LHCN-M2 (cell line): ENCODE results near the gene CENPX. TPM values are rescaled to one million over a fixed set of nuclear protein-coding genes. Genes with fewer than 3 reads are reported as not detected.

Experiments used
- DNase-seq: peaks from one replicate; pipeline ENCODE4 v3.0.0-alpha.2; 2012; ENCODE audit warnings: low read depth
- total RNA-seq: library from RNA; depleted of rRNA; stranded (reverse); fragments of >200 nt; gene quantifications from 2 replicates; pipeline ENCODE4 v1.2.3, GENCODE V29; 2014

The CENPX gene
- total RNA-seq, 1 experiment from 2014 or later, result 155 TPM

DNA sequence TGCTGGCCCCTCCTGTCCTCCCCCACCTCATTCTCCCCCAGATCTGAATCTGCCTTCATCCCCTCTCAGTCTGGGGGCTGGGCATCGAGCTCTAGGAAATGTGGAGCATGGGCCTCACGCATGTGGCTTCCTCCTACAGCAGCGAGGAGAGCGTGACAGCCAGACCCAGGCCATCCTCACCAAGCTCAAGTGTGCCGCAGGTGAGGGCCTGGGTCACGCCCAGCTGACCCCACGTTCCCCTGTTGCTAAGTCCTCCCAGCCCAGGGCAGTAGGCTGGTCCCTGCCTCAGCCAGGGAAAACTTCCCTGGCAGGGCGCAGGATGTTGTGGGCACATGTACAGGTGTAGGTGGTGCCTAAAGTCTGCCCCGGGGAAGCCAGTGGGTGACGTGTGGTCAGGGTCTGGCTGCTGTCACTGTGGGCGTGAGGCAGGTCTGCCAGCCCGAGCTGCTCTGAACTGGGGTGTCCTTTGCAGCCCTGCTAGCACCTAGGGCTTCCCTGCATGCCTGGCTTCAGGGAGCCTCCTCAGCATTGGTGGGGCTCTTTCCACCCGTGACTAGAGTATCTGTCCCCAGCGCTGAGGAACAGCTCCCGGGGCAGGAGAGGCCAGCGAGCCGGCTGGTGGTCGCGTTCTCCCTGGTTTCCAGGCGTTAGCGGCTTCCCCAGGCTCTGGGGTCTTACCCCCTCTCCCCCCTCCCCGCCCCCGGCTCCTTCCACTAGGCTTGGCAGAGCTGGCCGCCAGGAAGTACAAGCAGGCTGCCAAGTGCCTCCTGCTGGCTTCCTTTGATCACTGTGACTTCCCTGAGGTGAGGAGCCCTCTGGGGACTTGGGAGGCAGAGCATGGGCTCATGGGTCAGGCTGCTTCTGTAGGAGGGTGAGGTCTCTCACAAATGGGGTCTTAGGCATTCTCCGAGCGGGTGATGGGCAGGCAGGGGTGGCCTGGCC is 32.6 kb upstream of the CENPX start:
- DNase-seq, result no peak

DNA sequence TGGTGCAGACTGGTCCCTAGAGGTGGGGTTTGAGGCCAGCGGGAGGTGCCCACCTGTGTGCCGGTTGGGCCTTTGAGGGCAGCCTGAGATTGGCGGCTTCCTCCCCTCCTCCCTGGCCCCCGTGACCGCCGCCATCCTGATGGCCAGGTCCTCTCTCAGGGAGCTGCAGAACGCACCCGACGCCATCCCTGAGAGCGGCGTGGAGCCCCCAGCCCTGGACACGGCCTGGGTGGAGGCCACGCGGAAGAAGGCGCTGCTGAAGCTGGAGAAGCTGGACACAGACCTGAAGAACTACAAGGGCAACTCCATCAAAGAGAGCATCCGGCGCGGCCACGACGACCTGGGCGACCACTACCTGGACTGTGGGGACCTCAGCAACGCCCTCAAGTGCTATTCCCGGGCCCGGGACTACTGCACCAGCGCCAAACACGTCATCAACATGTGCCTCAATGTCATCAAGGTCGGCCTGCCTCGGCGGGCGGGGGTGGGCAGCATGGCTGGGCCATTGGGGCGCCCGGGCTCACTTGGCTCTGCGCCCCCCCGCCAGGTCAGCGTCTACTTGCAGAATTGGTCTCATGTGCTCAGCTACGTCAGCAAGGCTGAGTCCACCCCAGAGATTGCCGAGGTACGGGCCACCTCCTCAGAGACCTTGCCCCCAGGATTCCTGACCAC is 31.8 kb upstream of the CENPX start:
- no peak for DNase-seq

DNA sequence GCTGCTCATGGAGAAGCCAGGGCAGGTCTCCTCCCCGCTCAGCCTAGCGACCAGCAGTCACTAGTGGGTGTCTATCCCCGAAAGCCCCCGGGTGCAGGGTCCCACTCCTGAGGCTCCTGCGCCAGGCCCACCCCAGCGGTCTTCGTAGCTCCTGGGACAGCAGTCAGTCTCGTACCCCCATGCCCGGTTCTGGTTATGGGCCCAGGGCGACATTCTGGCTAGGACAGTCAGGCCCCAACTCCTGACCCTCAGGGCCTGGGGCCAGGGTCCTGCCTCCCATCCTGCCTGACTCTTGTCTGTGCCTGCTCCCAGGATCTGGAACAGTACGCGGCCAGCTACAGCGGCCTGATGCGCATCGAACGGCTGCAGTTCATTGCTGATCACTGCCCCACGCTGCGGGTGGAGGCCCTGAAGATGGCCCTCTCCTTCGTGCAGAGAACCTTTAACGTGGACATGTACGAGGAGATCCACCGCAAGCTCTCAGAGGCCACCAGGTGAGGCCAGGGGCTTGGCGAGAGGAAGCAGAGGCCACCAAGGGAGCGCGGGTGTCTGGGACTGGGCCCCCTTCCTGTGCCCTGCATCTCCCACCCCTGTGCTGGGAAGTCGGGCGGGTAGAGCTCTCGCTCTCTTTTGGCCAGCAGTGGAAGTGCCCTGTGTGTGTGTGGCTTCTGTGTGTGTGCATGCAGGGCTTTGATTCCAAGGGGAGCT is 31.0 kb upstream of the CENPX start:
- DNase-seq, result no peak

DNA sequence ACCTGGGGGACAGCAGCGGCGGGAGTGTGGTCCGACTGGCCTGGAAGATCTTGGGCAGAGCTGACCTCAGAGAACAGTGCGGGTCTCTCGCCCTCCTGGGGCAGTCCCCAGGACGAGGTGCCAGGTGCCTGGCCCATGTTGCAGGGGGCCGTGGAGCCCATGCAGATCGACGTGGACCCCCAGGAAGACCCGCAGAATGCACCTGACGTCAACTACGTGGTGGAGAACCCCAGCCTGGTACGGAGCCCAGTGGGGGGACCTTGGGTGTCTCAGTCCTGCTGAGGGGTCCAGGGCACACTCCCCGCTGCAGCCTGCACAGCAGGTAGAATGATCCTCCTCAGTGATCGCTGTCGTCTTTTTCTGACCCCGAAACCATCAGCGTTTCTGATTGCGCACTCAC is 30.5 kb upstream of the CENPX start:
- DNase-seq, result no peak

DNA sequence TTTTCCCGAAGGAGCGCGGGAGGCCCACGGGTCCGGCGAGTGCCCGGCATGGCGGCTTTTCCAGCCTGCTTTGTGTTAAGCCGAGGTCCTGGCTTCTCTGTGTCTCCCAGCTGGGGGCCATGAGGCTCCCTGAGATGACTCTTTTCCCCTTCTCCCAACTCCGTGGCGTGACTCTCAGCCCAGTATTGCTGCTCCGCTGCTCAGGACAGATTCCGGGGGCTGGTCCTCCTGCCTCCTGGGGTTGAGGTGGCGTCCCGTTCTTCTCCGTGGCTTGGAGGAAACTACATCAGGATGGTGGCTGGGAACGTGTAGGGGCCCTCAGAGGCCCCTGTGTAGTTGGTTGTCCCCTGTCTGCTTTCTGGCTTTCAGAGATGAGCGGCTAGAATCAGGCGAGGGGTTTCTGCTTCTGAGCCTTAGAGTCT is 30.0 kb upstream of the CENPX start:
- no peak for DNase-seq

DNA sequence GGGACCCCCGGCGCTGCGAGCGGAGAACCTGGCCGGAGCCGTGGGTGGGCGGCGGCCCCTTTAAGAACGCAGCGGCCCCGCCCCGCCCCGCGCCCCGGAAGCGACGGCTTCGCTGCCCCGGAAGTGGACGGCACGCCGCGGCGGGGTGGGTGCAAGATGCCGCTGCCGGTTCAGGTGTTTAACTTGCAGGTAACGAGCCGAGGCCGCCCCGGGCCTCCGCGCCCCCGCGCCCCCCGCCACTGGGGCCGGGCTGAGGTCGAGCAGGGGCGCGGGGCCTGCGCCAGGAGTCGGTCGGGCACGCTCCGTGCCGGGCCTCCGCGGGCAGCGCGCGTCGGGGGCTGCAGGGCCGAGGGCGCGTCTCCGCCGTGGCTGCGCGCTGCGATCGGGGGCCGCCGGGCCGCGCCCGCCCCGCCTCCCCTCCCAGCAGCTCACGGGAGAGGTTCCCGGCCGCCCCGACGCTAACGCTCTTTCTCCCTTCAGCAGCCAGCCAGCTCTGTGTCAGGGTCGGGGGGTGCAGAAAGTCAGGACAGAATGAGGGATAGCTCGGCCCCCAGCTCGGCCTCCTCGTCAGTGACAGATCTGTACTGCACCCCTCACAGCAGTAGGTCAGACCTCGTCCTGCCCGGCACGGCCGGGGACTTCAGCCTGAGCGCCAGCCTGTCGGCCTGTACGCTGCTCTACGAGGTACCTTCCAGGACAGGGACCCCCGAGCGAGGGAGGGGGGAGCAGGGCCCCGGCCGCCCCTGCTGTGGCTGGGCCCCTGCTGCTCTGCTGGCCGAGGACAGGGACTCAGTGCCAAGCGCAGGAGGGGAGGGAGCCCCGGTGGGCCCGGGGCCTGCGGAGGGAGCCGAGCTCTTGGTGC is 29.3 kb upstream of the CENPX start, which contains the start of the genes GPS1 and RFNG:
GPS1 (plus strand) TSS at position 123 of the 862 bp plus-strand sequence; CDS start at position 157, 34 bp downstream.
RFNG (minus strand) TSS at position 36 of the 862 bp plus-strand sequence. CDS start 45 bp downstream, outside the sequence.
- peak; percentile 44 for DNase-seq

DNA sequence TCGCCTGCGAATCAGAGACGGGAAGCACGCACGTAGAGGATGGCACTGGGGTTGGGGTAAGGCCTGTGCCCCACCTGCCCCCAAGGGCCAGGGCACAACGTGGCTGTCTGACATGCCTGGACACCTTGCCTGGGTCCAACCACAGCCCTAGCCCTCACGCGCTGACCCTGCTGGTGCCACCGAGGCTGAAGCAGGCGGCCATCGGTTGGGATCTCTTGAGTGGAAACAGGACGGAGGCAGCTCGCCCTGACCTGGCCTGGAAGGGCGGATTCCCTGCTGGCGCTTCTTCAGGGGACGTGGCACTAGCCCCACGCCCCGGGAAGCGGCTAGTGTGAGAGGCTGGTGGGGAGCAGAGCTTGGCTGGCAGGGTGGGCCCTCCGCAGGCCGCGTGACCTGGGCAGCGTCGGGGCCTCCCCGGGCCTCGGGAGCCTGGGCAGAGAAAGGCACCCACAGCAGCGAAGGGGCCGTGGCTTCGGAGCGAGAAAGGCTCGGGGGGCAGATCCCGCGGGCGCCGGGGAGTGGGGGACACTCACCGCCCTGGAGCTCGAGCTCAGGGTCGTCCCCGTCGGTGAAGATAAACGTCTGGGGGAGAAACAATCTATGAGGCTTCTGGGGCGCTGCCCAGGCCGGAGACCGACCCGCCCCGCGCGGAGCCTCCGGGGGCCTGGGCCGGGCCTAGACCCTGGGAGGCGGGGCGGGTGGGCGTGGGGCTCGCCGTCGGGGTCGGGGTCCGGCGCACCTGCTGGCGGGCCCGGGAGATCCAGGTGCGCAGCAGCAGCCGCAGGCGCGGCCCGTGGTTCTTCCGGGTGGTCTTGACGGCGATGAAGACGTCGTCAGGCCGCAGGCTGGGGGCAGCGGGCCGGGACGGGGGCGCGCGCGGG is 28.3 kb upstream of the CENPX start:
- no peak for DNase-seq

DNA sequence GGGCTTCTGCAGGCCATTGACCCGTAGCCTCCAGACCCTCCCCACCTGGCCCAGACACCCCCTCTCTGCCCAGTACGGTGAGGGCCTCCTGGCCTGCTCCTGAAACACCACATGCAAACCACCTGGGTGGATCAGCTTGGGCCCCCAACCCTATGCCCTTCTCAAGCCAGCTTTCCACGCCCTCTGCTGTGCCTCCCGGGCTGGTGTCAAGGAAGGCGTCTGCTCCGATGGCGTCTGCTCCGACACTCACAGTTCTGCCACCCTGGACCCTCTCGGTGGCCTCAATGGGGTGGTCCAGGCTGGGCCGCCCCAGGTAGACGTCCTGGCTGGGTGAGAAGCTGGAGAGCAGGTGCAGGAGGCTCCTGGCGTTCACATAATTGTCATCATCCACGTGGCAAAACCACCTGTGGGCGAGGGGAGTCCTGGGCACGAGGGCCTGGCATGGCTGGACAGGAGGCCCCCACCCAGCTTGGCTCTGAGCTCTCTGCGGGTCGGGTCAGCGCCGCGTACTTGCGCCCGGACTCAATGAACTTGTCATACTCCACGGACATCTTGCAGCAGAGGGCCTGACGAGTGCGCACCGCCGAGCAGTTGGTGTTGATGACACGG is 27.6 kb upstream of the CENPX start:
- DNase-seq, result no peak

DNA sequence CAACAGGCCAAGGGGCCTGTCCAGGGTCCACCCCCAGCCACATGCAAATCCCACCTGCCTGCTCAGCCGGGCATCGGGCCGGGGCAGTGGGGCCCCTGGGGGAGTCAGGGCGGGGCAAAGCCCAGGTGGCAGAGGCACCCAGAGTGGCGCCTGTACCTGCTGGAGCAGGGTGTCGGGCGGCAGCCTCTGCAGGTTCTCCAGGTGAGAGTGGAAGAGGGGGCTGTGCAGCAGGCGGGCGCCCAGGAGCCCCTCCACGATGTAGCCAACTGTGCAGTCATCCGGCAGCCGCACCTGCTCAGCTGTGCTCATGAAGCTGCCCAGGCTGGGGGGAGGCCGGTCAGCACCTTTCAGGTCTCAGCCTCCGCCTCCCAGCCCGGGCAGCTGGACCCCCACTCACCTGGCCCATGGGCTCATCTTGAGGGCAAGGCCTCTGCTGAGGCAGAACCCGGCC is 26.9 kb upstream of the CENPX start:
- DNase-seq, result no peak

DNA sequence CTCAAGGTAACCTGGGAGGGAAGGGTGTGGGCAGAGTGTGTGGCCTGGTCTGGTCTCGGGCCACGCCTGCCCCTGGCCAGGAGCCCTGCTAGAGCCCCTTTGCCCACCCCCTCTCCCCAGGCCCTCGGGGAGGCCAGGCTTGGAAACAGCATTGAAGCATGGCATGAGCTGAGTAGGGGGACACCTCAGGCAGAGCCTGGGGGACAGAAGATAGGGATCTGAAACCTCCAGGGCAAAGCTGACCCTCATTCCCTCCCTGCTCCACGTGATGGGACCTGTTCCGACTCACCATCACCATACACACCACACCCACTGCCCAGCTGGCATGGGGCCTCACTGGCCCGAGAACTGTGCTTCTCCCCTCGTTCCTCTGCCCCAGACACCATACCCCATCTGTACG is 26.4 kb upstream of the CENPX start:
- no peak for DNase-seq

DNA sequence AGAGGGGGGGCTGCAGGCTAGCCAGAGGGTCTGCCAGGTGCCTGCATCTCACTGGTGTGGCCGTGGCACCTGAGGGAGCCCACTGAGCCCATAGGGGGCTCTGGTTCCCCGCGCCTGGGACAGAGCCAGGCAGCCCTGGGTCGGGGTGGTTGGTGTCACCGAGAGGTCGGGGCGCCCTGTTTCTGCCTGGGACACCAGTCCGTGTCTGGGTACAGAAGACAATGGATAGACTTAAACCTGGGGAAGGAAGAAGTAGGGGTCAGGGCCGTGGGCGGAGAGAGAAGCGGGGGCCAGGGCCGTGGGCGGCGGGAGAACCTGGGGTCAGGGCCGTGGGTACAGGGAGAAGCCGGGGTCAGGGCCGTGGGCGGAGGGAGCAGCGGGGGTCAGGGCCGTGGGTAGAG is 25.9 kb upstream of the CENPX start:
- DNase-seq, result no peak

DNA sequence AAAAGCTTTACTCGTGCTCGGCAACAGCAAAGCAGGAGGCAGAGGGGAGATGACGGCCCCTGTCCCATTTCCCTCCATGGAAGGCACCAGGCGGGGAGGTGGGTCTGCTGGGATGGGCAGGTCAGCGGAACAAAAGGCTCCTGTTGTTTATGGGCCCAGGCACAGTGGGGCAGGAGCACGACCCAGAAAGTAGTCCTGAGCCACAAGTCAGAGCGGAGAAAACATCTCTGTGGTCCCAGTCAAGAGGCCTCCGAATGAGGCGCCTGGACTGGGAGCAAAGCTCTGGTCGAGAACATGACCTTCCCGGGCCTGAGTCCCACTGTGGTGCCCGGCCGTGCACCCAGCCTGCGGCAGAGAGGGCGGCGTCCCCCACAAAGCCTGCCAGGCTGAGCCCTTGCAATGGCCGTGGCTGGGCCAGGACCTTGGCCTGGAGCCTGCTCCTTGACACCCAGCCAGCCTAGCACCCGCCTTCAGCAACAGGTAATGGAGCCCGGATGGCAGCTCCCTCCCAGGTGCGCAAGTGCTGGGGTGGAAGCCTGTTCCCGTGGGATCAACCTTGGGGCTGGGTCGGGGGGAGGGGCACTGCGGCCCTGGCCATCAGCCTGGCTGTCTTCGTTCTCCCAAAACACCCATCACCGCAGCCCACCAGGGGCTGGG is 25.4 kb upstream of the CENPX start:
- no peak for DNase-seq

DNA sequence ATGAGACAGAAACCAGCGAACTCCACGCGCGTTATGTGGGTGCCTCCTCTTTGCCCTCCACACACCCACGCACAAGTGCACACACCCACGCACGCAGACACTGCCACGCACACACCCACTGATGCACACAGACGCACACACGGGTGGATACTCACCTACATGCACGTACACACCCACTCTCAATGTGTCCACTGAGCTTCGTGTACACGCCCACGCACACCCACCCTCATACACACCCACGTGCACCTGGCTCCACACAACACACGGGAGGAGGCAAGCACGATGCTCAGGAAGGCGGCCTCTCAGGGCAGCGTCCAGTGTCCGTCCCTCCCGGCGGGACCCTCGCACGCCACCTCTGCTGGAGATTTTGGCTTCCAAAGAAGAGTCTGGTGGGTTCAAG is 24.7 kb upstream of the CENPX start:
- DNase-seq, result no peak

DNA sequence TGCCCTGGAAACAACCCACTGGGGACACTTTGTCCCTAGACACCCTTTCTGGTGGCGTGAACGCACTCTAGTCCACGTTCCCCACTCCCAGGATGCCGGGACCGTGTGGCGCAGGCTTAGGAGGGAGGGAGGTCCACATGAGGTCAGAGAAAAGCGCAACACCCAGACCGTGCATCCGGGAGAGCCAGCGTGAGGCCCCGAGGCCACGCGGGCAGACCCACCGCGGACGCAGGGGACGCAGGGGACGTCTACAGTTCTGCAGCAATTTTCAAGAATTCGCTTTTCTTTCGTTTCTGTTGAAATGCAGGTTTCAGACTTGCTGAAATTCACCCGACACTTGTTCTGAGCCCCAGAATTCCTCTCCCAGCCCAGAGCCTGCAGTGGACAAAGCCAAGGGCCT is 24.2 kb upstream of the CENPX start:
- DNase-seq, result no peak

DNA sequence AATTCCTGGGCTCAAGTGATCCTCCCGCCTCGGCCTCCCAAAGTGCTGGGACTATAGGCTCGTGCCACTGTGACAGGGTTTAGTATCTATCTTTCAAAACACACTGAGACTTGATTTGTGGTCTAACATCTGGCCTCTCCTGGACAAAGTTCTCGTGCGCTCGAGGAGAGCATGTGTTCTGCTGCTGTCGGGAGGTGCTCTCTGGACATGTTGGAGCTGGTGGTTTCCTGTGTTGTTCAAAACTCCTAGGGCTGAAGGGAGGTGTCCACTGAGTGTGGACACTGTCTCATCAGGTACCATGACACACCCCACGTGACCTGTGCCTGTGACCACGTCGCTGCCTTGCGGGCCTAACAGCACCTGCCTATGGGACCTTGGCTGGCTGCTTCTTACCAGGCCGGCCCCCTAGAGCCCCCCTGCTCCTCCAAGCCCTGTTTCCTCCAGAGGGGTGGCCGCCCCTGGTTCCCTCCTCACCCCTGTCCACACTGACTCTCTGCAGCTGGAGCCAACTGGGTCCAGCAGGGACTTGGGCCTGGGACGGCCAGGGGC is 23.3 kb upstream of the CENPX start:
- DNase-seq, result no peak

DNA sequence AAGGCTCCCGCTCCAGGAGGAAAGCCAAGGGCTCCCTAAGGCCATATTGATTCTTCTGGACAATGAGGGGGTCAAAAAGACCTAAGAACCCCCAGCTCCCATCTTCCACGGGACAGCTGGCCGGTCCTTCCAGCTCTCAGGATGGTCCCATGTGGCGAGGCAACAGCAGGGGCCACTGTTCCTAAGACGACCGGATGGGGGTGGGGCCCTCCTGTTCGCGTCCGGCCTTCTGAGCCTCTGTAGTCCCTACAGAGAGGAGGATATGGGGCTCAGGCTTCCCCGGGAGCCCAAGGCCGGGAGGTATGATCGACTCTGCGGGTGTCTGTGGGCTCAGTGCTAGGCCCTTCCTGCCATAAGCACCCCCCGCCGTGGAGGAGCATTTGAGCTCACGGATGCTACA is 20.8 kb upstream of the CENPX start:
- no peak for DNase-seq

DNA sequence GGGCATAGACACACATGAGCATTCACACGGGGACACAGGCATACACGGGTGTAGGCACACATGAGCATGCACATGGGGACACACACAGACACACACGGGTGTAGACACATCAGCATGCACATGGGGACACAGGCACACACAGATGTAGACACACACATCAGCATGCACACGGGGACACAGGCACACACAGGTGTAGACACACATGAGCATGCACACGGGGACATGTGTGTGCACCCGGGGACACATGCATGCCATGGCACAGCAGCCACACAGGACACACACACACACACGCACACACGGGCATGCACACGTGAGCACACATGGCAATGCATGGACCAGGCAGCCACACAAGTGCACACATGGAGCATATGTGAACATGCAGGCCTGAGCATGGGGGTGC is 20.0 kb upstream of the CENPX start:
- DNase-seq, result no peak

DNA sequence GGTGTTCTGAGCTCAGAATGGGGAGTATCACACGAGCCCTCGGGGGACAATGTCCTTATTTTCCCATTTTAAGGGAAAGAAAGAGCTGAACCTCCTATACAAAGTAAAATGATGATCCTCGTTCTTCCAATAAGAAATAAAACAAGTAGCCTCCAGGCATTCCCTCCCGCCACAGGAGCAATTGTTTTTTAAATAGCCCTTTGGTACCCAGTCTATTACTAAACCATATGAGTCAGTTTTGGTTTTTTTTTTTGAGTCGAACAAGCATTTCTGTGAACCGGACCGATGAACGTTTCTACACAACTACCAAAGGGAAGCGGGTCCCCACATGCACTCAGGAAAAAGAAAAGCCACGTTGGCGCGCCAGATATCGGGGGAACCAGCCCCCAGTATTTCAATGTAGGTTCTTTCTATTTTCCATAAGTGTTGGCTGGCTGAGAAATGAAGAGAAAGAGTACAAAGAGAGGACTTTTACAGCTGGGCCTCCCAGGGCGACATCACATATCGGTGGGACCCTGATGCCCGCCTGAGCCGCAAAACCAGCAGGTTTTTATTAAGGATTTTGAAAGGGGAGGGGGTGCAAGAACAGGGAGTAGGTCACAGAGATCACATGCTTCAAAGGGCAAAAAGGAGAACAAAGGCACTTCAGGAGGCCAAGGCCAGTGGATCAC is 18.6 kb upstream of the CENPX start:
- DNase-seq, result no peak
